Astrocyte of the hippocampus (primary cell): ENCODE measurements around the gene ADAM23.

Experiments used
- DNase-seq: peaks from one replicate; pipeline ENCODE4 v3.0.0; 2011; ENCODE audit warnings: low read depth, low spot score

The ADAM23 gene

DNA sequence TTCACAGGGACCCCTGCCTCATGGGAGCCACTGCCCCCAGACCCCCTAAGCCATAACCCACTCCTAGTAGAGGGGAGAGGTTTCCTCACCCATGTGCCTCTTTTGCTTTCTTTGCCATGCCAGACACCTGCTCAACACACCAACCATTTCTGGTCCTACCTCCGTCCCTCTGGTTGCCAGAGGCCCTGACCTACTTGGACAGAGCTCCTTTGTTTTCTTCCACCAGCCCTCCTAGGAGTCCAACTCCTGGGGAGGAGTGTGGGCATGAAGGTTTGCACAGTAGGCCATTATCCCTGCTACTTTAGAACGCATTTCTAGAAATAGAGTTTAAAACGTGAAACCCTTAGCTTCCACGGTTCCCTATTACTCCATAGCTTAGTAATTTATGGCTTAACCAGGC is 122.3 kb downstream of the ADAM23 start:
- DNase-seq, result no peak

DNA sequence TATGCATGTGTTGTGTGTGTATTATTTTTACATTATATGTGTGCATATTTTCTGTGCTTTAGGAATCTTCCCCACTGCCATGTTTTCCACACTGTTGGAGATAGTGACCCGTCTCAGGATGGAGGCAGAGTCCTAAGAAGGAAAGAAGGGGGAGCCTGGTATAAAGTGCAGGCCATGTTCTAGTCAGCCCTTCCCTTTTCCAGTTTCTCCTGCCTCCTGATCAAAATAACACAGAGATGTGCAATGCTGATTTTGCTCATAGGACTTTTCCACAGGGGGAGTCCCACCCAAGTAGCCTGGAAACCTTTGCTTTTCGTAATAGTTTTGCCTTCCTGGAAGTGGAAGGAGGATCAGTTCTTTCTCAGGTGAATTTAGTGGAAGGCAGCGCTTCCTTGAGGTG is 126.1 kb downstream of the ADAM23 start:
- no peak for DNase-seq

DNA sequence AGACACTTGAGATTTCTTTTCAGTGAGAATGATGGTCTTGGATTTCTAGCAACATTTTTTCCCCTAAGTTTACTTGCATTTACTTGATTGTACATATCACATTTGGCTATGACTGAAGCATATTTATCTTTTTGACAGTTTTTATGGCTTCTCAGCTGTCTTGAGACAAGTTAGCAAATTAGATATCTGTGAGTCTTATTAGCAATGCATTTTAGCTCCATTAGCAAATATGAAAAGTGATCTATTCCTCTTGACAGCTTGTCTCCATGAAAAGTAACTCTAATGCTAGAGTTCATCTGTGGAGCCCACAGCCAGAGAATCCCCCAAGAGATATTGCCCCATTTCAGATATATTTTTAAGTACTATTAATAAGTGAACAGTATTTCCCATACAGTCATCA is 126.9 kb downstream of the ADAM23 start:
- no peak for DNase-seq

DNA sequence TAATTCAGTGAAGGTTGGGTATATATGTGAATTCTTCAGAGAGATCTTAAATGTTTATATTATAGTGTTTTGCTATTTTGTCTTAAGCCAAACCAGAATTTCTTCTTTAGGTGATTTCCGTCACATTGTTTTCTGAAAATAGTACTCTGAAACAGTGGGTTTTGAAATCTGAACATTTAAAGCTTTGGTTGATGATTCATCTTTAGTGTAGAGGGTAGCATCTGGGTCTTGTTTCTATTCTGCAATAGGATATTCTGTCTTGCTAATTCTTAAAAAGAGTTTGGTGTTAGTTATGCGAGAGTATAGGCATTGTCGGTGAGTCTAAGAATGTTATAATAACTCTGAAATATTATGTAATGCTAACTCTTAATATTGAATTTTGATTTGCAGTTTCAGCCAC is 129.4 kb downstream of the ADAM23 start:
- DNase-seq, result no peak

DNA sequence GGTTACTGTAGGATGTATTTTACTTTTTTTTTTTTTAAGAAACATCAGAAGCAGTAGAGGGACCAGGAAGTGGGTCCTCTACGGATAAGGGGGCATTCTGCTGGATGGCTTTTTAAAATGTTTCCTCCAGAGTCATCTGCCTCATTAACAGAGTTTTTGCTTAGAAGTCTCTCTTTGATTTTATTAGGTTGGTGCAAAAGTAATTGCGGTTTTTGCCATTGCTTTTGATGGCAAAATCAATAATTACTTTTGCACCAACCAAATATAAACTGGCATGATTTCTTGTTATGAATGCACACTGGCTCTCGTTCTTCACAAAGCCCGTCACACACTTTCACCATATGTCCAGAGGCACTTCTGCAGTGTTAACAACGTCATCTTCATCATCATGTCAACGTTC is 130.5 kb downstream of the ADAM23 start:
- no peak for DNase-seq

DNA sequence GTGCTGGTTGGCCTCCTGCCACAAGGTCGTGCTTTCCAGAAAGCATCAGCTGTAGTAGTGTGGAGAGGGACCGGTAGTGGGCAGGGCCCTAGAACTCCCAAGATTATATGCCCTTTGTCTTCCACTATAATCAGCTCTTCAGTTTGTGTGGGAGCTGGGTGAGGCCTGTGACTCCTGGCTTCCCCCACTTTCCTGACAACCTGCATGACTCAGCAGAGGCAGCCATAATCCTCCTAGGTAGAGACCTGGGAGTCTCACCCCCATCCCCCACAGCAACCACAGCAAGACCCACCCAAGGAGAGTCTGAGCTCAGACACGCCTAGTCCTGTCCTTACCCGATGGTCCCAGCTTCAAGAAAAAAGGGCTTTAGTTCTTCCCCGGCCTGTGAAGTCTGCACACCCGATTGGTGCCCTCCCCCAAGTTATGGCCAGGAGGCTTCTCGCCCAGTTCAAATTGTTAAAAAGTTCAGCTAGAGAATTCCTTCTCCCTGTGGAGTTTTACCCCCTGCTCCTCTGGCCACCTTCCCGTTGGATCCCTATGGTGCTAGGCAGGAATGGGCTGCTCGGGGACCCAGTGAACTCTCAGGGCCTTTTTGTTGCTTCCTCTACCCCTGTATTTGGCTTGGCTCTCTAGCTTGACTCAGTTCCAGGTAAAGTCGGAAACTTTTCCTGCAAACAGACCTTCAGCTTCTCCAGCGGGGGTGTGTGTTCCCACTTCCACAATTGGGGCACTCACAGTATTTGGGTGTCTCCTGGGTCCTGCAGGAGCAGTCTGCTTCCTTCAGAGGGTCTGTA is 141.2 kb downstream of the ADAM23 start:
- DNase-seq, result peak; percentile 20

DNA sequence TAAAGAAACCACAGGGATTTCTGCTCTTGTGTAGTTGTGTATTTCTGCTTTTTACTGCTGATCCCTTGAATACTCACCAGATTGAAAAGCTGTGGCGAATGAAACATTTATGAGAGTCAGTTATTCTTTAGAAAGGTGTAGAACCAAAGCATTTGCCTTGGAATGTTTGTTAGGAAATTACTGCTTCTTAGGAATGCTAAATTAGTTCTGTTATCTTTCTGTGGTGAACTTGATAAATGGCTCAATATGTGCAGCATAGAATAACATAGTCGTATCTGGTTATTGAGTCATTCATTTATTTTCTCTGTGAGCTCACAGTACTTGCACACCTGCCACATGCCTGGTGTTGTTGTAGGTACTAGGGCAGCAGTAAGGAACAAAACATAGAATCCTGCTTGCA is 142.0 kb downstream of the ADAM23 start:
- DNase-seq, result peak; percentile 66

DNA sequence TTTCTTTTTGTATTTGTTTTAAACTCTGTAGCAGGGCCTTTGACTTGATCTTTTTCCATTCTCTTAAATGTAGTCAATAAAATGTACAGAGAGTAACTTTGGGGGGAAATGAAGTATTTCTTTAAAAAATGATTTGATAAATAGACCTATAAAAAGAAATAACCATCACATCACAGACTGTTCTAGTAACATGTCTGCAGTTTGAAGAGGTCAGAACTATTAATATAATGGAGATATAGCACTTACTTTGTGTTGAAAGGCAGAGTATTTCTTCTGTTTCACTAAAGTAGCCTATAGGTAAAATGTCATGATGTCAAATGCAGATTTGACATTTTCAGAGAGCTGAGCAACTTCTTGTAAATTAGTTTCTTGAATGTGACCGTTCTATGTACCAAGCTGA is 143.3 kb downstream of the ADAM23 start:
- no peak for DNase-seq

DNA sequence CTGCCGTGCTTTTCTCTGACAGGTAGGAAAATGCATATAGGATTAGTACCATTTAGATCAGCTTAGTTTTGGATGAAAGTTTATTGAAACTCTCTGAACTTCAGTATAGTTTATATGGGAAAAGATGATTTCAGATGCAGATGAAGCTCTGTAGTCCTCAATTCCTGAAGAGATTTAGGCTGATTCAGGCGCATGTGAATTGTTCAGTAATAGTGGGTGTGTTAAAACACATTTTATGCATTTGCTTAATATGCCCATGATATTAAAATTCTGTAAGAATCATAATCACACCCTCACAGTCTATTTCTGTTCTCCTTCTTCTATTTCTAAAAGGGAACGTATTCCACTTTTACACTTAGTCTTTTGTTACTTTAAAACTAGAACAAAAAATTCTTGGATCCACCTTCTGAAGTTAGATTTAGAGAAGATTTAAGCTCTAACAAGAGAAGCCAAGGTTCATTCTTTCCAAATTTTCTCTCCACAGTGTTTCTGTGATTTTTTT is 154.4 kb downstream of the ADAM23 start:
- no peak for DNase-seq

DNA sequence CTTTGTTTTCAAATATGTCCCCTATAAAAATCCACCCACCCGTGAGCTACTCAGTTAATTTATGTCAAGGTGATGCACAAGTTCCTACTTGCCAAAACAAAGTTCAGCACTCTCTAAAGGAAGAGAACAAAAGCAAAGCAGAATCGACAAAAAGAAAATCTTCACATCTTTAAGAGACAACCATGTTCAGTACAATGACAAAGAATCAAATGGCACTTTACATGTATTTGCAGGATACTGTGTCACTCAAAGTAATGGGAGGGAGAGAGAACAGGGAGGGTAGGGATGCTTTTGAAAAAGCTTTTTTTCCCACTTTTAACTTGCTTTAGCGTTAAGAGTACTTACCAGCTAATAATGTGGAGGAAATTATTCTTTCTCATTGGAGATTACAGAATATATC is 159.9 kb downstream of the ADAM23 start:
- DNase-seq, result no peak

DNA sequence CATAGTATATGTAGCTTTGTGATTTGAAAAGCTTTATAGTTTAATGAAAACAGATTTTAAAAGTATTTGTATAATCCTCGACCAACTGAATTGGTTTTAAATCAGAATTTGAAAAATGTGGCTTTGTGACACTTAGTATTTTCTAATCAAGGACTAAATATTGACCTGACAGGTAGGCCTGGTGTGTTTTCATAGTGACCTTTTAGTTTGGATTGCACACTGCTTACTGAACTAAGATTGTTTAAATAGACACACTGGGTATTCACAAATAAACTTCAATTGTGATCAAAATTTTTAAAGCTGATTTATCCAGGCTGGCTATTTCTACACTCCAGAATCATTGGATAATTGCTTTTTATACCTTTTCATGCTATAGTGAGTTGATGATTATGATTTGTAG is 167.1 kb downstream of the ADAM23 start:
- no peak for DNase-seq

DNA sequence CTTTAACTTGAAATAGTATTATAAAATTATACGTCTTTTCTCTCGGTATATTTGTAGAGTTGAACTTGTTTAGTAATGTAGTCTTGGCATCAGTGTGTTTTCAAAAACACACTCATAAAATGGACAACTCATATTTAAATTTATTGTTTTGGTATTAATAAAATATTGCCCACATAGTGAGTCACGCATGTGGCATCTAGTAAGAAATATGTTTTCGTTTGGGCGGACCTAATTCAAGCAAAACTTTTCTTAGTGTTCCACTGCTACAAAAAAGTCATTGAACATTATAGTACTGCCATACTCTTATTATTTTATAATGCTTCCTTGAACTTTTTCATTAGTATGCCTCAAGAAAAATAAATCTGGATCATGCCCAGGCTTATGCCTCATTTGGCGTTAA is 167.9 kb downstream of the ADAM23 start:
- no peak for DNase-seq

DNA sequence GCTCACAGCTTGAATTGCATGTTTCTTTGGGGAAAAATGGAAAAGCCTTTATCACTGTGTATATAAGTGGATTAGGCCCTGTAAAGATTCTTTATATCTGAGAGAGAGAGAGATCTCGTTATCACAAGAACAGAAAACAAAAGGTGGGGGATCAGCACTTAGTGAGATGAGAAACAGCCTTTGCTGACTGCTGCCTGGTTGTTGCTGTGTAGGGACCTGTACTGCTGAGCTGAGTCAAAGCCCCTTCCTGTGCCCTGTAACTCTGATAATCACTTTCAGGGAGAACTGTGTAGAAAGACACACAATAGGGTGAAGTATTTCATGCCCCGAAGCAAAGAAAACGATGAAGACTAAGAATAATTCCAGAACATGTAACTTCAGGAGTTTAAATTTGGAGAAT is 168.4 kb downstream of the ADAM23 start:
- peak; percentile 2 for DNase-seq

DNA sequence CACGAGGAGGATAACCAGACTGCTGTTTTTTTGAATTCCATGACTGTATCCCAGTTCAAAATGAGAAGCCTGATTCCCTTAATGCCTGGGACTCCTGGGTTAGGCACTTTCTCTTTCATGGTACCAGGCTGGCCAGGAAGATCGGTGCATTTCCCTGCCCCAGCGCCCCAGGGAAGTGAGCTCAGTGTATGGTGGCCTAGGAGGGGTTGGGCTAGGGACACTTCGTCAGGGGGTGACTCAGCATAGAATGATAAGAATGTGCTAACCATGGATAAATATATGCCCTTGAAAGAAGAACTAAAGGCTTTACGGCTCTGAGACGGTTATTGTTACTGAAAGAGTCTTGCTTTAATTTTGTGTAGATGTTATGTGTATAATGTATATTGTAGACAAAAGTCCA is 171.5 kb downstream of the ADAM23 start:
- peak; percentile 57 for DNase-seq

DNA sequence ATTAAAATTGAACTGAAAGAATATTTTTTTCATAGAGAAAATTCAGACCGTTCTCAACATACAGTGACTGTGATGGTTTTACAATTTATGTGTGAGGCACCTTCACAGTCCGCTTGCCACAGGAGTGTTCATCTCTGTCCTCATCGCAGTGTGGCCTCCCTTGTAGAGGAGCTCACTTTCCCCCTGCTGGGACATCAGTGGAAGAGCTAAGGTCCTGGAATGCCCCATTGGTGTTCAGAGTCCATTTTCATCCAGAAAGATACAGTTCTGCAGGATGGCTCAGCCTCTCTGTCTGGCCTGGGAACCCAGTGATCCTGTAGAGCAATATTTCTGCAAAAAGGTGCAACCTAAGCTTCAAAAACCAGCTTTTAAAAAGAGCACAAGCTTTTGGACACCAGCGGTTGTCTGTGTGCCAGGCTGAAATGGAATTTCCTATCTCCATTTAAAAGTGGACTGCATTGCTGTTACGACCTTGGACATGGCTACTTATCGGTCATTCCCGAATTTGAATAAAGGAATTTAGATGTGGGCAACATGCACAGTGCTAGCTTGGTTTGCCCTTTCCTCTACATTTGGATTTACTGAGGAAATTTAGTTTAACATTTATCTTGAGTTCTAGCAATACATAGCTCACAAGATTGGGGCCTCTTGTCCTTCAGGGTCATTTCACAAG is 172.2 kb downstream of the ADAM23 start:
- DNase-seq, result no peak

DNA sequence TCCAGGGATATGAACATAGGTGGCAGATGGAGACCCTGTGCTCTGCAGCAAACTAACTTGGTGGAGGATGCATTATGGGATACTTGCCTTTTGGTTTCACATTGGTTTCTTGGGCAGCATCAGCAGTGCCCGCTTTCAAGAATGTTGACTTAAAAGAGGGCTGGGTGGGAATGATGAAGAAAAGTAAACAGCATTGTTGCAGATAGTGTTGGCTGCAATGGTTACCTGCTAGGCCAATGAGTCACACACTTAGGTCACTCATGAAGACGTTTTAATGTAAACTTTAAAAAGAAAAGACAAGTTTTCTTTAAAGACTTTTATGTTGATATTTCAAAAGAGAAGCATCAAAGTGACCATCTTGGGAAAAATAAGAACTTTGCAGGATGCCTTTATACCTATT is 172.8 kb downstream of the ADAM23 start:
- peak; percentile 11 for DNase-seq

DNA sequence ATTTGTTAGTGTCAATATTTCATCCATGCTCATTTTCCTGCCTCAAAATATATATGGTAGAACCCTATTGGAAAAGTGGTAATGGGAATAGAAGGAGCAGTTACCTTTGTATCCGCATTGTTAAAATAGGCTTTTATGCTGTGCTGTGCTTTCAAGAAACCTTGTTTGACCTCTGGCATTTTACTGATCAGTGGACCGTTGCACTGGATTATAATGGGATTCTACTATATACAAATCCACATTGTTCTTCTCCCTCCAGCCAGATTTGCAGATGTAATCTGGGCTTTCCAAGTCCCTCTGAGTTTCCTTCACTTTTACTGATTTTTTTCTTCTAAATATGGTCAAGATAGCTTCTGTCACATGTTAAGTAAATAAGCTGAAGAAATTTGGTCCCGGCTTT is 175.7 kb downstream of the ADAM23 start:
- DNase-seq, result no peak

DNA sequence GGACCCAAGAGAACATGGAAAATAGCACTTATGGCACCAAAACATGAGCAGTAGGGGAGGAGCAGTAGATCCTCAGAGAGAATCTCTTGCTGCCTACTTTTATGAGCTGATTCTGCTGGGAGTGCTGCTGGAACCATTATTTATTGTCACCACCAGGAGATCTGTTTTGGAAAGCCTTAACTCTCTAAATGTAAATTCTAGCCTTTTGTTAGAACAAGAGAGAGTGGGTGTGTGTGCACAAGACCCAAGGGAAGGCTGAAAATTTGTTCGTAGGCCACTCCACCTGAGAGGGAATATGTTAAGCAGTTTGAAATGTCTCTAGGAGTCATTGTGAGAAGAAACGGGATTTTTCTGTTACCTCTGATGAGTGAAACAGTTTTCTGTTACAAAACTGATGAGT is 182.8 kb downstream of the ADAM23 start:
- no peak for DNase-seq

DNA sequence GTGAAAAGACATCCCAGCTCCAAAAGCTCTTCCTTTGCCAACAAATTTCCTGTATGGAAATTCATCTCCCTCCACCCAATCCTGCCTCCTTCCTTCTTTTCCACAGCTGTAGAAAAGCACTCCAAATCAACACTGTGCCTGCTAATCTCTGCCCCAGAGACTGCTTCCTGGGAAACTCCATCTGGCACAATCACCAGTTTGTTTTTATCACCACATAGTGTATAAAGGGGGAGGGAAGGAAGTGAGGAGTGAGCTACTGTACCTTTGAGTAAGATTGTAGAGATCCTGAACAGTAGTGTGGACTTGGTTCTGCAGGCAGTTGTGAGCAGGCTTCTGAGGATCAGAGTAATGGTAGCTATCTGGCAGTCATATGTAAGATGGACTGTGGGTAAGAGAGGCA is 184.3 kb downstream of the ADAM23 start:
- DNase-seq, result no peak

DNA sequence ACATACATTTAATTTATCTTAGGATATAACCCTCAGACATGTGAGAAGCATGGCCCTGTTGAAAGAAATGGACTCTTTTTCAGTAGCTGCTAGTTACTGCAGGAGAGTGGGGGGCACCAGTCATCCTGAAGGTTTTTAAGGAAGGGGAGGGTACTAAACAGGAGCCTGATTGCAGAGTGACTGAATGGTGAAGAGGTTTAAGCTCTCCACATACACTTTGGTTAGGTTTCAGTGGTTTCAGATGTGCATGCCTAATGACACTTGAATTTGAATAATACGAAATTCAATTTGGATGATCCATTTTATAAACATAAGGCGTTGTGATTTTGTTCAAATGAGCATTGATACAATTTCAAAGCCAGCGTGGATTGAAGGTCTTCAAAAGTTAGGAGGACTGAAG is 188.0 kb downstream of the ADAM23 start:
- no peak for DNase-seq

DNA sequence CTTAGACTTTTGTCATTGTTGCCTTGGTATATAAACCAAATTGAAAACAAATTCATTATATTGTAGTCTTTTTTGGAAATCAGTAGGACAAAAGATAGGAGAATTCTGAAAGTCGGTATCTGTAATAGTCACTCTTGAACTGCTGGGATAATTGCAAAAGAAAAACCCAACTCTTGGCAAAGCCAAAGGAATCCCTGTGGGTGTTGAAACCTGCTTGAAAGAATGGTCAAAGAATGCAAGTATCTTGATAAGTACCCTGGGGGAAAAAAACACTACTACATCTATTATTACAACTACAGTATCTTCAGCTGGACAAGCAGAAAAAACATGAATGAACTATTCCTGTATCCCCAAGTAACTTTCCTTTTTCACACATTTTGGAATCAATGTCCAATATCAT is 191.7 kb downstream of the ADAM23 start:
- DNase-seq, result no peak

DNA sequence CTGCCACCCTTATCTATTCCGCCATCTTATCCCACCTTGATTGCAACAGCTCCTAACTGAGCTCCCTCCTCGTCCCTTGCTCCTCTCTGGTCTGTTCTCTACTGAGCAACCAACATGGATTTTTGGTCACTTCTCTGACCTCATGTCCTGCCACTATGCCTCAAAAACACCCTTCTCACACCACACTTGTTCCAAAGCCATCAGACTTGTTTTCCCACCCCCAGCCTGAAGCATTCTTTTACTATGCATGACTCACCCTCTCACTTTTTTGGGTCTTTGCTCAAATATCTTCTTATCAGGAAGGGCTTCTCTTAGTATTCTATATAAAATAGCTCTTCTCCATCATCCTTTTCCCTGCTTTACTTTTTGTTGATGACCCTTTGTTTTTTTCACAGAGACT is 196.3 kb downstream of the ADAM23 start:
- no peak for DNase-seq

DNA sequence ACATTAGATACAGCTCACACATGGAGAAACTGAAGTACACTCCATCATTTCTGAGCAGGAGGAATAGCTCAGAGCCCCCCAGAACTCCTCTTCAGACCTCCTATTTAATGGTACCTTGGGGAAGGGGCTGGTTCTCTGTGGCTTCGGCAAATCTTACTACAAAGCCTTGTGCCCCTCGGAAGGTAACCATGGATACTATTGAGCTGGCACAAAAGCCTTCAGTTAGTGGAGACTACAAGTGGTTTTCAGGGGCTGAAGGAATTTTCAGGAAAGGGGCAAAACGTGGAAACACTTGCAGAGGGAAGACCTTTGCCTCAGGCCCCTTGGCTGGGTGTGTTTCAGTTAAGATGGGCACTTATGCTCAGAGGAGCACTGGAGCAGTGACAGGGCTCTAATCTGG is 197.9 kb downstream of the ADAM23 start:
- no peak for DNase-seq
